Endothelial cell of umbilical vein (primary cell): Measurements from ENCODE around the gene NCOR1. TPM values are rescaled to one million over a fixed set of nuclear protein-coding genes. Genes with fewer than 3 reads are reported as not detected.

Experiments
- BruUV-seq: library from RNA; stranded (reverse); fragments of 400-500 nt; replicated peaks from 2 replicates; lab custom pipeline; 2021; lab: Mats Ljungman, UMichigan
- CTCF ChIA-PET: fragments of 300-600, 350-600 bp; sonication (Branson Sonifier 250); formaldehyde crosslinking; loops from one replicate; lab custom pipeline; 2021; ENCODE audit warnings: antibody characterized with exemption, inconsistent platforms; lab: Charles Lee
- POLR2A ChIA-PET: fragments of 300-600, 350-600 bp; sonication (Branson Sonifier 250); formaldehyde crosslinking; loops from one replicate; lab custom pipeline; 2021; ENCODE audit warnings: antibody characterized with exemption, inconsistent platforms; lab: Charles Lee
- DNase-seq: peaks from one replicate; pipeline ENCODE4 v3.0.0-alpha.2; 2011; ENCODE audit warnings: low read depth, low spot score
- FAIRE-seq: peaks from 2 replicates; lab custom pipeline; 2011; peaks lifted over from hg19 to GRCh38; lab: Jason Lieb, UNC
- H2AFZ ChIP-seq: 2 replicates; pipeline ENCODE4 v1.6.0; 2012; ENCODE audit warnings: low read depth, low read length, control low read depth, inconsistent platforms
- H3K27ac ChIP-seq: 2 replicates; pipeline ENCODE4 v1.5.1; 2011; ENCODE audit warnings: low read depth, mild to moderate bottlenecking, control low read depth, low read length, moderate library complexity; ENCODE audit not compliant: insufficient read depth
- H3K27me3 ChIP-seq, 2 experiments: 2 replicates each; pipeline versions ENCODE4 v1.6.0 to v1.6.1; 2011; ENCODE audit warnings: low read length in 2 of 2, mixed read lengths in 1 of 2; ENCODE audit not compliant: control insufficient read depth in 2 of 2, insufficient read depth in 2 of 2
- H3K36me3 ChIP-seq, 2 experiments: 2 replicates in 1 of 2; 3 replicates in 1 of 2; pipeline ENCODE4 v1.5.1; 2011; ENCODE audit warnings: low read length in 2 of 2, mild to moderate bottlenecking in 1 of 2, moderate library complexity in 1 of 2; ENCODE audit not compliant: control insufficient read depth in 2 of 2, insufficient read depth in 2 of 2; ENCODE audit errors: extremely low read depth in 1 of 2
- H3K4me1 ChIP-seq: 3 replicates; pipeline ENCODE4 v1.5.1; 2011; ENCODE audit warnings: mild to moderate bottlenecking, low read length; ENCODE audit not compliant: control insufficient read depth, insufficient read depth; ENCODE audit errors: extremely low read depth
- H3K4me2 ChIP-seq: 2 replicates; pipeline ENCODE4 v1.6.1; 2011; ENCODE audit warnings: low read length, control low read depth, mixed read lengths; ENCODE audit not compliant: insufficient read depth
- H3K4me3 ChIP-seq, 3 experiments: fragments of 200-600 bp in 1 of 3; sonication (generic), shearing (Covaris generic) in 1 of 3; replicated peaks in 1 of 3; 2 replicates each; pipeline ENCODE4 v1.5.1; 2011 to 2016; ENCODE audit warnings: control low read depth in 3 of 3, low read length in 3 of 3, mild to moderate bottlenecking in 2 of 3, inconsistent platforms in 1 of 3, low read depth in 1 of 3, moderate library complexity in 1 of 3; ENCODE audit not compliant: insufficient read depth in 1 of 3
- H3K79me2 ChIP-seq: 2 replicates; pipeline ENCODE4 v1.6.0; 2012; ENCODE audit warnings: low read length, inconsistent platforms; ENCODE audit not compliant: control insufficient read depth, insufficient read depth
- H3K9ac ChIP-seq: replicated peaks from 2 replicates; pipeline ENCODE3; 2011; ENCODE audit warnings: low read length, control low read depth; ENCODE audit not compliant: insufficient read depth; ENCODE audit errors: extremely low read depth
- H3K9me1 ChIP-seq: replicated peaks from 3 replicates; pipeline ENCODE4 v1.6.0; 2011; ENCODE audit warnings: mild to moderate bottlenecking, low read length; ENCODE audit not compliant: control insufficient read depth, insufficient read depth; ENCODE audit errors: extremely low read depth
- H3K9me3 ChIP-seq: replicated peaks from 2 replicates; pipeline ENCODE4 v1.5.1; 2012; ENCODE audit warnings: low read length, inconsistent platforms; ENCODE audit not compliant: control insufficient read depth, insufficient read depth
- H4K20me1 ChIP-seq: replicated peaks from 2 replicates; pipeline ENCODE3; 2011; ENCODE audit warnings: mild to moderate bottlenecking, low read length; ENCODE audit not compliant: control insufficient read depth, insufficient read depth; ENCODE audit errors: extremely low read depth
- EZH2 ChIP-seq: IDR thresholded peaks from 2 replicates; pipeline ENCODE4 v1.6.1; 2012; ENCODE audit warnings: borderline replicate concordance, low read depth, mild to moderate bottlenecking, moderate library complexity, low read length, inconsistent platforms; ENCODE audit not compliant: severe bottlenecking
- FOS ChIP-seq: IDR thresholded peaks from 2 replicates; pipeline ENCODE4 v1.6.1; 2011; ENCODE audit warnings: mild to moderate bottlenecking, low read length, moderate library complexity, borderline replicate concordance; ENCODE audit not compliant: insufficient read depth
- GATA2 ChIP-seq: IDR thresholded peaks from 2 replicates; pipeline ENCODE4 v1.7.0; 2011; ENCODE audit warnings: low read depth, mild to moderate bottlenecking, moderate library complexity, mixed read lengths, low read length; ENCODE audit not compliant: insufficient read length, insufficient read depth
- dilution Hi-C: fragments of 300-500 bp; cut with MboI; formaldehyde crosslinking; loops from one replicate; pipeline ENCODE4 v1.15.0; 2019; ENCODE audit warnings: low sequenced_read_pairs; ENCODE audit not compliant: extremely low pct_ligation_motif_present
- intact Hi-C: fragments of 100-400 bp; cut with micrococcal nuclease; formaldehyde crosslinking; loops from one replicate; pipeline ENCODE4 v1.10.0; 2022
- polyA plus RNA-seq, 4 experiments: library from polyadenylated mRNA; depleted of rRNA in 3 of 4; stranded (reverse) in 3 of 4; unstranded in 1 of 4; fragments of >200 nt; gene quantifications; 2 replicates each; pipeline versions ENCODE4 v1.2.1 to v1.2.3, GENCODE V29; 2011 to 2012; ENCODE audit warnings: missing spikeins in 1 of 4
- total RNA-seq: library from RNA; stranded (reverse); gene quantifications from 2 replicates; pipeline ENCODE4 v1.2.3, GENCODE V29; 2021
- TF ChIP-seq, protein P1 (sequence below), 2 donors: IDR thresholded peaks; 1 replicate in 1 of 2; 2 replicates in 1 of 2; pipeline ENCODE4 v1.5.1; 2011; ENCODE audit warnings: low read length in 2 of 2, mild to moderate bottlenecking in 2 of 2, moderate library complexity in 2 of 2, control low read depth in 1 of 2, inconsistent platforms in 1 of 2, low read depth in 1 of 2; ENCODE audit not compliant: insufficient read depth in 1 of 2; ENCODE audit errors: extremely low read depth in 1 of 2

NCOR1 gene
- total and polyA plus RNA-seq, 2 donors (not counting 3 experiments of a cell fraction or from before 2014, with no cell fraction given) = 90.0 to 134 TPM

DNA sequence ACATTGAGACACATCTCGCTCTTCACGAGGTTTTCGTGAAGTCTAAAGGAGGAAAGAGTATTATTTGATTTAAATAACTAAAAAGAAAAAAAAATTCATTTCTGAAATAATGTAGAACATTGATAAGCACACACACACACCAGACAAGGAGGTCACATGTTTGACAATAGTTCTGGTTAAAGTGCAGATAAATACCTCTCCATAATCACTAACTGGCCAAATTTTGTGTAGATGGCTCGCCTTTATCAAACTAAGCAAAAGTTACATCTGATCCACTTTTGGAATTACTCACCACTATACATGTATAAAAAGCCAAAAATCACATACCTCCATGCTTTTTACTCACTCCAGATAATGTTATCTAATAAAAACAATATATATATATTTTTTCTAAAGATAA lies 106.5 kb downstream of the NCOR1 start:
- no peak for DNase-seq
- TF ChIP-seq FOS (no peak), GATA2 (no peak)
- TF ChIP-seq, protein P1, sequence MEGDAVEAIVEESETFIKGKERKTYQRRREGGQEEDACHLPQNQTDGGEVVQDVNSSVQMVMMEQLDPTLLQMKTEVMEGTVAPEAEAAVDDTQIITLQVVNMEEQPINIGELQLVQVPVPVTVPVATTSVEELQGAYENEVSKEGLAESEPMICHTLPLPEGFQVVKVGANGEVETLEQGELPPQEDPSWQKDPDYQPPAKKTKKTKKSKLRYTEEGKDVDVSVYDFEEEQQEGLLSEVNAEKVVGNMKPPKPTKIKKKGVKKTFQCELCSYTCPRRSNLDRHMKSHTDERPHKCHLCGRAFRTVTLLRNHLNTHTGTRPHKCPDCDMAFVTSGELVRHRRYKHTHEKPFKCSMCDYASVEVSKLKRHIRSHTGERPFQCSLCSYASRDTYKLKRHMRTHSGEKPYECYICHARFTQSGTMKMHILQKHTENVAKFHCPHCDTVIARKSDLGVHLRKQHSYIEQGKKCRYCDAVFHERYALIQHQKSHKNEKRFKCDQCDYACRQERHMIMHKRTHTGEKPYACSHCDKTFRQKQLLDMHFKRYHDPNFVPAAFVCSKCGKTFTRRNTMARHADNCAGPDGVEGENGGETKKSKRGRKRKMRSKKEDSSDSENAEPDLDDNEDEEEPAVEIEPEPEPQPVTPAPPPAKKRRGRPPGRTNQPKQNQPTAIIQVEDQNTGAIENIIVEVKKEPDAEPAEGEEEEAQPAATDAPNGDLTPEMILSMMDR (IDR thresholded peaks at IDR 0.05; ENCODE audit: extremely low read depth in 1 of 2, insufficient read depth in 1 of 2, low read depth in 1 of 2, low read length in 2 of 2) = no peak
- intact Hi-C loops = no loop called here
- no peak for FAIRE-seq
- H3K4me2 ChIP-seq = no peak overlapping the region
- H3K9me3 ChIP-seq = no peaks in the 10 kb centered on the region
- peaks cover 8% of the 10 kb centered on the region for H3K4me1 ChIP-seq
- H3K27me3 ChIP-seq = no peaks in the 10 kb centered on the region
- peaks cover 2% of the 10 kb centered on the region for H3K9me1 ChIP-seq
- peaks cover 0 to 2% of the 10 kb centered on the region in 2 experiments for H3K36me3 ChIP-seq
- ChIA-PET POLR2A (no interaction called here), CTCF (no interaction called here)
- peaks cover 2% of the 10 kb centered on the region for H4K20me1 ChIP-seq
- H3K4me3 ChIP-seq = no peak overlapping the region
- no TSS peak for BruUV-seq
- no peak overlapping the region for H3K9ac ChIP-seq
- no peak overlapping the region for H2AFZ ChIP-seq
- dilution Hi-C loops = no loop called here
- no peak overlapping the region for H3K27ac ChIP-seq
- peaks cover 2% of the 10 kb centered on the region for H3K79me2 ChIP-seq

DNA sequence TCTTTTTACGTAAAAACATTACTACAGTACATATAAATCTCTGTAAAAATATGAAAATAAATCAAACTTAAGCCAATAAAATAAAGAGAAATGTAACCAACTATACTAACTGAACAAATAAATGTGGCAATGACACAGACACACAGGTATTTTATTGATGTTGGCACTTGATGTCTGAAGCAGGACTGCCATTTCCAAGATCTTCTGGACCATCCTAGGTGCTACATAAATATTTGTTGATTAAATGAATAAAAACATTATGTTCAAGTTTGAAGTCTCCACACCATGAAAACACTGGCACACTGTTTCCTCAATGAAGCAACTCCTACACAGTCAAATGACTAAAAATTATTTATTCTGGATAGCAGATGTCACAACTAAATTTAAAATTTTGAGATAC lies 106.9 kb downstream of the NCOR1 start:
- ChIA-PET POLR2A (no interaction called here), CTCF (no interaction called here)
- Histone ChIP-seq H4K20me1 (peaks cover 2% of the 10 kb centered on the region), H3K27me3 (no peaks in the 10 kb centered on the region), H3K27ac (no peak overlapping the region), H3K36me3 (peaks cover 0 to 2% of the 10 kb centered on the region in 2 experiments), H3K4me3 (no peak overlapping the region), H3K9me3 (no peaks in the 10 kb centered on the region), H3K79me2 (peaks cover 2% of the 10 kb centered on the region), H3K4me2 (no peak overlapping the region), H3K4me1 (peaks cover 8% of the 10 kb centered on the region), H3K9ac (no peak overlapping the region), H3K9me1 (peaks cover 2% of the 10 kb centered on the region), H2AFZ (no peak overlapping the region)
- TF ChIP-seq FOS (no peak), EZH2 (no peak)
- BruUV-seq = no TSS peak
- DNase-seq (no peak), FAIRE-seq (no peak)
- dilution Hi-C loops (no loop called here), intact Hi-C loops (no loop called here)
